GM23338 (cell line): ENCODE data around the gene LNX1. TPM values are rescaled to one million over a fixed set of nuclear protein-coding genes. Genes with fewer than 3 reads are reported as not detected.

ENCODE experiments used
- EZH2 ChIP-seq: fragments of 200-600 bp; sonication (generic); IDR thresholded peaks from one replicate; pipeline ENCODE4 v1.8.0; 2017; ENCODE audit warnings: antibody characterized with exemption, mild to moderate bottlenecking, low read depth; ENCODE audit not compliant: unreplicated experiment
- EZH2phosphoT487 ChIP-seq: fragments of 200-600 bp; sonication (generic); IDR thresholded peaks from one replicate; pipeline ENCODE4 v1.8.1; 2018; ENCODE audit warnings: antibody characterized with exemption; ENCODE audit not compliant: unreplicated experiment
- JUNB ChIP-seq: IDR thresholded peaks from one replicate; pipeline ENCODE4 v1.6.1; 2016; ENCODE audit warnings: antibody characterized with exemption; ENCODE audit not compliant: unreplicated experiment
- NANOG ChIP-seq: IDR thresholded peaks from 2 replicates; pipeline ENCODE4 v1.6.1; 2016; ENCODE audit warnings: antibody characterized with exemption, borderline replicate concordance
- POLR2AphosphoS5 ChIP-seq: IDR thresholded peaks from 2 replicates; pipeline ENCODE4 v1.6.1; 2016; ENCODE audit warnings: antibody characterized with exemption, low read depth
- STAT1 ChIP-seq: IDR thresholded peaks from one replicate; pipeline ENCODE4 v1.6.1; 2016; ENCODE audit warnings: antibody characterized with exemption; ENCODE audit not compliant: unreplicated experiment
- ZNF114 ChIP-seq: fragments of 250-450 bp; sonication (Bioruptor Pico); IDR thresholded peaks from 2 replicates; pipeline ENCODE4 v1.5.0; 2020; ENCODE audit warnings: mild to moderate bottlenecking, moderate library complexity
- ZNF331 ChIP-seq: fragments of 250-450 bp; sonication (Bioruptor Pico); IDR thresholded peaks from 2 replicates; pipeline ENCODE4 v1.5.0; 2020; ENCODE audit warnings: low read depth, mild to moderate bottlenecking, moderate library complexity
- polyA plus RNA-seq: library from polyadenylated mRNA; unstranded; fragments of >200 nt; fragmentation: Nextera tagmentation; extraction: Ambion mirVana; gene quantifications from 2 replicates; pipeline ENCODE4 v1.2.1, GENCODE V29; 2016
- total RNA-seq: library from RNA; depleted of rRNA; stranded (reverse); fragments of >200 nt; shearing (Covaris generic); gene quantifications from 2 replicates; pipeline ENCODE4 v1.2.3, GENCODE V29; 2014
- TF ChIP-seq, protein P1 (sequence below): fragments of 250-450 bp; sonication (Bioruptor Pico); IDR thresholded peaks from 2 replicates; pipeline ENCODE4 v1.5.0; 2020; ENCODE audit warnings: mild to moderate bottlenecking, moderate library complexity
- TF ChIP-seq, protein P2 (sequence below): IDR thresholded peaks from 2 replicates; pipeline ENCODE4 v1.6.1; 2016; ENCODE audit warnings: antibody characterized with exemption
- TF ChIP-seq, protein P3 (sequence below), 2 experiments: fragments of 200-600 bp in 1 of 2; sonication (generic) in 1 of 2; conservative IDR thresholded peaks; 2 replicates each; pipeline versions ENCODE4 v1.5.1 to v1.6.1; 2016 to 2017; ENCODE audit warnings: antibody characterized with exemption in 2 of 2, low read depth in 2 of 2, mild to moderate bottlenecking in 2 of 2, moderate library complexity in 1 of 2

LNX1 gene
- total and polyA plus RNA-seq, 2 experiments from 2014 or later = 5.4 to 6.4 TPM

DNA sequence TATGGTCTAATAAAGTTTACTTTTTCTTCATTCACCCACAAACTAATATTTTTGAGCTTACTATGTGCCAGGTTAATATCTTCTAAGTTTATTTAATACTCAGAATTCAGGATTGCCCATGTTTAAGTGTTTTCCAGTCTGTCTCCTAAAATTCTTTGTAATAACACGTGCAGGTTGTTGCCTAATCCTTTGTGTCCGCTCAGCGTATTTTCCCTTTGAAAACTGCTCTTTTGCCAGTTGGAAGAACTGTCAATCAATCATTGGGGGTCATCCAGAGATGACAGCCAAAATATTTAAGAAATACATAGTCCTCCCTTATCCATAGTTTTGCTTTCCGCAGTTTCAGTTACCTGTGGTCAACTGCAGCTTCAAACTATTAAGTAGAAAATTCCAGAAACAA is 63.4 kb downstream of the LNX1 start (continued):
- TF ChIP-seq, protein P1, sequence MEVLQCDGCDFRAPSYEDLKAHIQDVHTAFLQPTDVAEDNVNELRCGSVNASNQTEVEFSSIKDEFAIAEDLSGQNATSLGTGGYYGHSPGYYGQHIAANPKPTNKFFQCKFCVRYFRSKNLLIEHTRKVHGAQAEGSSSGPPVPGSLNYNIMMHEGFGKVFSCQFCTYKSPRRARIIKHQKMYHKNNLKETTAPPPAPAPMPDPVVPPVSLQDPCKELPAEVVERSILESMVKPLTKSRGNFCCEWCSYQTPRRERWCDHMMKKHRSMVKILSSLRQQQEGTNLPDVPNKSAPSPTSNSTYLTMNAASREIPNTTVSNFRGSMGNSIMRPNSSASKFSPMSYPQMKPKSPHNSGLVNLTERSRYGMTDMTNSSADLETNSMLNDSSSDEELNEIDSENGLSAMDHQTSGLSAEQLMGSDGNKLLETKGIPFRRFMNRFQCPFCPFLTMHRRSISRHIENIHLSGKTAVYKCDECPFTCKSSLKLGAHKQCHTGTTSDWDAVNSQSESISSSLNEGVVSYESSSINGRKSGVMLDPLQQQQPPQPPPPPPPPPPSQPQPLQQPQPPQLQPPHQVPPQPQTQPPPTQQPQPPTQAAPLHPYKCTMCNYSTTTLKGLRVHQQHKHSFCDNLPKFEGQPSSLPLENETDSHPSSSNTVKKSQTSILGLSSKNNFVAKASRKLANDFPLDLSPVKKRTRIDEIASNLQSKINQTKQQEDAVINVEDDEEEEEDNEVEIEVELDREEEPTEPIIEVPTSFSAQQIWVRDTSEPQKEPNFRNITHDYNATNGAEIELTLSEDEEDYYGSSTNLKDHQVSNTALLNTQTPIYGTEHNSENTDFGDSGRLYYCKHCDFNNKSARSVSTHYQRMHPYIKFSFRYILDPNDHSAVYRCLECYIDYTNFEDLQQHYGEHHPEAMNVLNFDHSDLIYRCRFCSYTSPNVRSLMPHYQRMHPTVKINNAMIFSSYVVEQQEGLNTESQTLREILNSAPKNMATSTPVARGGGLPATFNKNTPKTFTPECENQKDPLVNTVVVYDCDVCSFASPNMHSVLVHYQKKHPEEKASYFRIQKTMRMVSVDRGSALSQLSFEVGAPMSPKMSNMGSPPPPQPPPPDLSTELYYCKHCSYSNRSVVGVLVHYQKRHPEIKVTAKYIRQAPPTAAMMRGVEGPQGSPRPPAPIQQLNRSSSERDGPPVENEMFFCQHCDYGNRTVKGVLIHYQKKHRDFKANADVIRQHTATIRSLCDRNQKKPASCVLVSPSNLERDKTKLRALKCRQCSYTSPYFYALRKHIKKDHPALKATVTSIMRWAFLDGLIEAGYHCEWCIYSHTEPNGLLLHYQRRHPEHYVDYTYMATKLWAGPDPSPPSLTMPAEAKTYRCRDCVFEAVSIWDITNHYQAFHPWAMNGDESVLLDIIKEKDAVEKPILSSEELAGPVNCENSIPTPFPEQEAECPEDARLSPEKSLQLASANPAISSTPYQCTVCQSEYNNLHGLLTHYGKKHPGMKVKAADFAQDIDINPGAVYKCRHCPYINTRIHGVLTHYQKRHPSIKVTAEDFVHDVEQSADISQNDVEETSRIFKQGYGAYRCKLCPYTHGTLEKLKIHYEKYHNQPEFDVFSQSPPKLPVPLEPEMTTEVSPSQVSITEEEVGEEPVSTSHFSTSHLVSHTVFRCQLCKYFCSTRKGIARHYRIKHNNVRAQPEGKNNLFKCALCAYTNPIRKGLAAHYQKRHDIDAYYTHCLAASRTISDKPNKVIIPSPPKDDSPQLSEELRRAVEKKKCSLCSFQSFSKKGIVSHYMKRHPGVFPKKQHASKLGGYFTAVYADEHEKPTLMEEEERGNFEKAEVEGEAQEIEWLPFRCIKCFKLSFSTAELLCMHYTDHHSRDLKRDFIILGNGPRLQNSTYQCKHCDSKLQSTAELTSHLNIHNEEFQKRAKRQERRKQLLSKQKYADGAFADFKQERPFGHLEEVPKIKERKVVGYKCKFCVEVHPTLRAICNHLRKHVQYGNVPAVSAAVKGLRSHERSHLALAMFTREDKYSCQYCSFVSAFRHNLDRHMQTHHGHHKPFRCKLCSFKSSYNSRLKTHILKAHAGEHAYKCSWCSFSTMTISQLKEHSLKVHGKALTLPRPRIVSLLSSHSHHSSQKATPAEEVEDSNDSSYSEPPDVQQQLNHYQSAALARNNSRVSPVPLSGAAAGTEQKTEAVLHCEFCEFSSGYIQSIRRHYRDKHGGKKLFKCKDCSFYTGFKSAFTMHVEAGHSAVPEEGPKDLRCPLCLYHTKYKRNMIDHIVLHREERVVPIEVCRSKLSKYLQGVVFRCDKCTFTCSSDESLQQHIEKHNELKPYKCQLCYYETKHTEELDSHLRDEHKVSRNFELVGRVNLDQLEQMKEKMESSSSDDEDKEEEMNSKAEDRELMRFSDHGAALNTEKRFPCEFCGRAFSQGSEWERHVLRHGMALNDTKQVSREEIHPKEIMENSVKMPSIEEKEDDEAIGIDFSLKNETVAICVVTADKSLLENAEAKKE (CRISPR knock-in tag) = no peak
- no peak for TF ChIP-seq NANOG
- TF ChIP-seq, protein P2, sequence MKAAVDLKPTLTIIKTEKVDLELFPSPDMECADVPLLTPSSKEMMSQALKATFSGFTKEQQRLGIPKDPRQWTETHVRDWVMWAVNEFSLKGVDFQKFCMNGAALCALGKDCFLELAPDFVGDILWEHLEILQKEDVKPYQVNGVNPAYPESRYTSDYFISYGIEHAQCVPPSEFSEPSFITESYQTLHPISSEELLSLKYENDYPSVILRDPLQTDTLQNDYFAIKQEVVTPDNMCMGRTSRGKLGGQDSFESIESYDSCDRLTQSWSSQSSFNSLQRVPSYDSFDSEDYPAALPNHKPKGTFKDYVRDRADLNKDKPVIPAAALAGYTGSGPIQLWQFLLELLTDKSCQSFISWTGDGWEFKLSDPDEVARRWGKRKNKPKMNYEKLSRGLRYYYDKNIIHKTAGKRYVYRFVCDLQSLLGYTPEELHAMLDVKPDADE = no peak
- no peak for TF ChIP-seq EZH2
- TF ChIP-seq STAT1 = no peak
- no peak for TF ChIP-seq ZNF331
- TF ChIP-seq ZNF114 (CRISPR knock-in tag) = no peak
- TF ChIP-seq, protein P3, sequence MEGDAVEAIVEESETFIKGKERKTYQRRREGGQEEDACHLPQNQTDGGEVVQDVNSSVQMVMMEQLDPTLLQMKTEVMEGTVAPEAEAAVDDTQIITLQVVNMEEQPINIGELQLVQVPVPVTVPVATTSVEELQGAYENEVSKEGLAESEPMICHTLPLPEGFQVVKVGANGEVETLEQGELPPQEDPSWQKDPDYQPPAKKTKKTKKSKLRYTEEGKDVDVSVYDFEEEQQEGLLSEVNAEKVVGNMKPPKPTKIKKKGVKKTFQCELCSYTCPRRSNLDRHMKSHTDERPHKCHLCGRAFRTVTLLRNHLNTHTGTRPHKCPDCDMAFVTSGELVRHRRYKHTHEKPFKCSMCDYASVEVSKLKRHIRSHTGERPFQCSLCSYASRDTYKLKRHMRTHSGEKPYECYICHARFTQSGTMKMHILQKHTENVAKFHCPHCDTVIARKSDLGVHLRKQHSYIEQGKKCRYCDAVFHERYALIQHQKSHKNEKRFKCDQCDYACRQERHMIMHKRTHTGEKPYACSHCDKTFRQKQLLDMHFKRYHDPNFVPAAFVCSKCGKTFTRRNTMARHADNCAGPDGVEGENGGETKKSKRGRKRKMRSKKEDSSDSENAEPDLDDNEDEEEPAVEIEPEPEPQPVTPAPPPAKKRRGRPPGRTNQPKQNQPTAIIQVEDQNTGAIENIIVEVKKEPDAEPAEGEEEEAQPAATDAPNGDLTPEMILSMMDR (conservative IDR thresholded peaks at IDR 0.05; ENCODE audit: low read depth in 2 of 2) = no peak
- TF ChIP-seq EZH2phosphoT487 = no peak
- no peak for TF ChIP-seq POLR2AphosphoS5
- no peak for TF ChIP-seq JUNB
